ENCODE results near the gene CHD6. TPM values are rescaled to one million over a fixed set of nuclear protein-coding genes. Genes with fewer than 3 reads are reported as not detected.

Gene CHD6
- total and polyA plus RNA-seq, 2 of the 13 experiments (the other 11 are each of a cell fraction or from before 2014, with no cell fraction given) = 14.4 to 52.0 TPM

DNA sequence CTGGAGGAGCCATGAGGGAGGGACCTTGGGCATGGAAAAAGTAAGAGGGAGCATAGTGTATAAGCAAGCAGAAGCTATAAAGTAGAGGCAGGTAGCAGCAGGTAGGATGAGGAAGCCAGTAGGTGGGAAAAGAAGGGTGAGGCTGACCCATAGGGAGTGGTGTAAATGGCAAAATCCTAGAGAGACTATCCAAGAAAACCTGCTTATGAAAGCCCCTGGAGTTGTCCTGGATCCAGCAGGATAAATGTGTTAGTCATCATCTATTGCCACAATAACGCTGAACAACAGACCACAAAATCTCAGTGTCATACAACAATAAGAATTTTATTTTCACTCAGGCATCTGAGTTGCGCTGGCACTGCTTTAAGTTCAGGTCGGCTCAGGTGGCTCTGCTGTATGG is 30.2 kb downstream of the CHD6 start:
- Histone ChIP-seq H3K4me3 (replicated peaks in 1 of 3; ENCODE audit: insufficient read depth in 1 of 3, low read depth in 2 of 3, low read length in 3 of 3) (no peak overlapping the region), H3K79me2 (ENCODE audit: insufficient read depth, low read length) (peaks cover 78% of the 10 kb centered on the region), H3K4me2 (ENCODE audit: low read depth, low read length) (no peak overlapping the region), H3K4me1 (ENCODE audit: insufficient read depth, low read length) (no peaks in the 10 kb centered on the region), H3K36me3 (replicated peaks in 1 of 2; ENCODE audit: control insufficient read depth in 1 of 2, insufficient read depth in 2 of 2, low read length in 2 of 2) (peaks cover 3 to 6% of the 10 kb centered on the region in 2 experiments; a peak in 3 of 5 replicates), H3K27me3 (ENCODE audit: control insufficient read depth in 1 of 2, insufficient read depth in 2 of 2, low read length in 2 of 2) (no peaks in the 10 kb centered on the region), H3K9ac (ENCODE audit: insufficient read depth, low read depth, low read length) (no peak overlapping the region), H4K20me1 (ENCODE audit: insufficient read depth, low read length) (peaks cover 13% of the 10 kb centered on the region), H3K9me3 (ENCODE audit: low read length) (peaks cover 24% of the 10 kb centered on the region), H3K27ac (ENCODE audit: extremely low read length, insufficient read depth, low read length) (no peak overlapping the region), H2AFZ (ENCODE audit: low read length) (no peak overlapping the region)
- FAIRE-seq (no peak), ATAC-seq (no peak), DNase-seq (ENCODE audit: low spot score) (no peak)
- intact Hi-C loops (cut with micrococcal nuclease; ENCODE audit: unreplicated experiment) = no loop called here
- TF ChIP-seq, protein P1, sequence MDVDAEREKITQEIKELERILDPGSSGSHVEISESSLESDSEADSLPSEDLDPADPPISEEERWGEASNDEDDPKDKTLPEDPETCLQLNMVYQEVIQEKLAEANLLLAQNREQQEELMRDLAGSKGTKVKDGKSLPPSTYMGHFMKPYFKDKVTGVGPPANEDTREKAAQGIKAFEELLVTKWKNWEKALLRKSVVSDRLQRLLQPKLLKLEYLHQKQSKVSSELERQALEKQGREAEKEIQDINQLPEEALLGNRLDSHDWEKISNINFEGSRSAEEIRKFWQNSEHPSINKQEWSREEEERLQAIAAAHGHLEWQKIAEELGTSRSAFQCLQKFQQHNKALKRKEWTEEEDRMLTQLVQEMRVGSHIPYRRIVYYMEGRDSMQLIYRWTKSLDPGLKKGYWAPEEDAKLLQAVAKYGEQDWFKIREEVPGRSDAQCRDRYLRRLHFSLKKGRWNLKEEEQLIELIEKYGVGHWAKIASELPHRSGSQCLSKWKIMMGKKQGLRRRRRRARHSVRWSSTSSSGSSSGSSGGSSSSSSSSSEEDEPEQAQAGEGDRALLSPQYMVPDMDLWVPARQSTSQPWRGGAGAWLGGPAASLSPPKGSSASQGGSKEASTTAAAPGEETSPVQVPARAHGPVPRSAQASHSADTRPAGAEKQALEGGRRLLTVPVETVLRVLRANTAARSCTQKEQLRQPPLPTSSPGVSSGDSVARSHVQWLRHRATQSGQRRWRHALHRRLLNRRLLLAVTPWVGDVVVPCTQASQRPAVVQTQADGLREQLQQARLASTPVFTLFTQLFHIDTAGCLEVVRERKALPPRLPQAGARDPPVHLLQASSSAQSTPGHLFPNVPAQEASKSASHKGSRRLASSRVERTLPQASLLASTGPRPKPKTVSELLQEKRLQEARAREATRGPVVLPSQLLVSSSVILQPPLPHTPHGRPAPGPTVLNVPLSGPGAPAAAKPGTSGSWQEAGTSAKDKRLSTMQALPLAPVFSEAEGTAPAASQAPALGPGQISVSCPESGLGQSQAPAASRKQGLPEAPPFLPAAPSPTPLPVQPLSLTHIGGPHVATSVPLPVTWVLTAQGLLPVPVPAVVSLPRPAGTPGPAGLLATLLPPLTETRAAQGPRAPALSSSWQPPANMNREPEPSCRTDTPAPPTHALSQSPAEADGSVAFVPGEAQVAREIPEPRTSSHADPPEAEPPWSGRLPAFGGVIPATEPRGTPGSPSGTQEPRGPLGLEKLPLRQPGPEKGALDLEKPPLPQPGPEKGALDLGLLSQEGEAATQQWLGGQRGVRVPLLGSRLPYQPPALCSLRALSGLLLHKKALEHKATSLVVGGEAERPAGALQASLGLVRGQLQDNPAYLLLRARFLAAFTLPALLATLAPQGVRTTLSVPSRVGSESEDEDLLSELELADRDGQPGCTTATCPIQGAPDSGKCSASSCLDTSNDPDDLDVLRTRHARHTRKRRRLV (CRISPR knock-in tag; IDR thresholded peaks at IDR 0.05) = no peak
- TF ChIP-seq, protein P2, sequence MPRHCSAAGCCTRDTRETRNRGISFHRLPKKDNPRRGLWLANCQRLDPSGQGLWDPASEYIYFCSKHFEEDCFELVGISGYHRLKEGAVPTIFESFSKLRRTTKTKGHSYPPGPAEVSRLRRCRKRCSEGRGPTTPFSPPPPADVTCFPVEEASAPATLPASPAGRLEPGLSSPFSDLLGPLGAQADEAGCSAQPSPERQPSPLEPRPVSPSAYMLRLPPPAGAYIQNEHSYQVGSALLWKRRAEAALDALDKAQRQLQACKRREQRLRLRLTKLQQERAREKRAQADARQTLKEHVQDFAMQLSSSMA (CRISPR knock-in tag; IDR thresholded peaks at IDR 0.05) = no peak
- TF ChIP-seq, protein P3, sequence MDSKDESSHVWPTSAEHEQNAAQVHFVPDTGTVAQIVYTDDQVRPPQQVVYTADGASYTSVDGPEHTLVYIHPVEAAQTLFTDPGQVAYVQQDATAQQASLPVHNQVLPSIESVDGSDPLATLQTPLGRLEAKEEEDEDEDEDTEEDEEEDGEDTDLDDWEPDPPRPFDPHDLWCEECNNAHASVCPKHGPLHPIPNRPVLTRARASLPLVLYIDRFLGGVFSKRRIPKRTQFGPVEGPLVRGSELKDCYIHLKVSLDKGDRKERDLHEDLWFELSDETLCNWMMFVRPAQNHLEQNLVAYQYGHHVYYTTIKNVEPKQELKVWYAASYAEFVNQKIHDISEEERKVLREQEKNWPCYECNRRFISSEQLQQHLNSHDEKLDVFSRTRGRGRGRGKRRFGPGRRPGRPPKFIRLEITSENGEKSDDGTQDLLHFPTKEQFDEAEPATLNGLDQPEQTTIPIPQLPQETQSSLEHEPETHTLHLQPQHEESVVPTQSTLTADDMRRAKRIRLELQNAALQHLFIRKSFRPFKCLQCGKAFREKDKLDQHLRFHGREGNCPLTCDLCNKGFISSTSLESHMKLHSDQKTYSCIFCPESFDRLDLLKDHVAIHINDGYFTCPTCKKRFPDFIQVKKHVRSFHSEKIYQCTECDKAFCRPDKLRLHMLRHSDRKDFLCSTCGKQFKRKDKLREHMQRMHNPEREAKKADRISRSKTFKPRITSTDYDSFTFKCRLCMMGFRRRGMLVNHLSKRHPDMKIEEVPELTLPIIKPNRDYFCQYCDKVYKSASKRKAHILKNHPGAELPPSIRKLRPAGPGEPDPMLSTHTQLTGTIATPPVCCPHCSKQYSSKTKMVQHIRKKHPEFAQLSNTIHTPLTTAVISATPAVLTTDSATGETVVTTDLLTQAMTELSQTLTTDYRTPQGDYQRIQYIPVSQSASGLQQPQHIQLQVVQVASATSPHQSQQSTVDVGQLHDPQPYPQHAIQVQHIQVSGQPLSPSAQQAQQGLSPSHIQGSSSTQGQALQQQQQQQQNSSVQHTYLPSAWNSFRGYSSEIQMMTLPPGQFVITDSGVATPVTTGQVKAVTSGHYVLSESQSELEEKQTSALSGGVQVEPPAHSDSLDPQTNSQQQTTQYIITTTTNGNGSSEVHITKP (CRISPR knock-in tag; IDR thresholded peaks at IDR 0.05; ENCODE audit: low read depth) = no peak
- TF ChIP-seq ZMAT3 (CRISPR knock-in tag; conservative IDR thresholded peaks at IDR 0.05) (no peak), SNAI1 (CRISPR knock-in tag; IDR thresholded peaks at IDR 0.05; ENCODE audit: borderline replicate concordance) (no peak)
- TF ChIP-seq, protein P4, sequence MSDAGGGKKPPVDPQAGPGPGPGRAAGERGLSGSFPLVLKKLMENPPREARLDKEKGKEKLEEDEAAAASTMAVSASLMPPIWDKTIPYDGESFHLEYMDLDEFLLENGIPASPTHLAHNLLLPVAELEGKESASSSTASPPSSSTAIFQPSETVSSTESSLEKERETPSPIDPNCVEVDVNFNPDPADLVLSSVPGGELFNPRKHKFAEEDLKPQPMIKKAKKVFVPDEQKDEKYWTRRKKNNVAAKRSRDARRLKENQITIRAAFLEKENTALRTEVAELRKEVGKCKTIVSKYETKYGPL (CRISPR knock-in tag; IDR thresholded peaks at IDR 0.05) = no peak
- BruUV-seq (replicated peaks) = no TSS peak
- in situ Hi-C loops (cut with HindIII; ENCODE audit: extremely low pct_ligation_motif_present, low pct_unique_long_range_greater_than_20kb) = no loop called here
- 96% methylated on average over 3 of the region's 3 CpGs for WGBS (ENCODE audit: low lambda C conversion rate)
- ChIA-PET CTCF (ENCODE audit: low intra/inter-chr PET ratio, low total read pairs) (no interaction called here), POLR2A (no interaction called here)

All from HepG2 (cell line).